ENCODE results near the gene PROX1.

DNA sequence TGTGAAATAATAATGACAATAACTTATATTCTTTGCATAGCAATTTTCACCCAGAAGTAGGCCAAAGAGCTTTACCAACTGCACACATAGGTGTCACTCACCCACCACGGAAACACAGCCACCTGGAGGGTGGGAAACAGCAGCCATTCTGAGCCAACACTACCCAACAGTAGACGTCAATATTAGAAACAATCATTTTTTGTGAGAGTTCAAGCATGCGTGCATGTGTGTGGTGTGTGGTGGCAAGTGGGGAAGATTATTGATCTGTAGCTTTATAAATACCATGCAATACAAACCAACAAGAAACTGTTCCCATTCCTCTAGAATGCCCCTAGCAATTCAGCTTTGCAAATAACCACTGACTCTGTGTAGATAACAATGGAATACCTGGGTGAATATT is 19.1 kb downstream of the PROX1 start:
- TF ChIP-seq, protein P1, sequence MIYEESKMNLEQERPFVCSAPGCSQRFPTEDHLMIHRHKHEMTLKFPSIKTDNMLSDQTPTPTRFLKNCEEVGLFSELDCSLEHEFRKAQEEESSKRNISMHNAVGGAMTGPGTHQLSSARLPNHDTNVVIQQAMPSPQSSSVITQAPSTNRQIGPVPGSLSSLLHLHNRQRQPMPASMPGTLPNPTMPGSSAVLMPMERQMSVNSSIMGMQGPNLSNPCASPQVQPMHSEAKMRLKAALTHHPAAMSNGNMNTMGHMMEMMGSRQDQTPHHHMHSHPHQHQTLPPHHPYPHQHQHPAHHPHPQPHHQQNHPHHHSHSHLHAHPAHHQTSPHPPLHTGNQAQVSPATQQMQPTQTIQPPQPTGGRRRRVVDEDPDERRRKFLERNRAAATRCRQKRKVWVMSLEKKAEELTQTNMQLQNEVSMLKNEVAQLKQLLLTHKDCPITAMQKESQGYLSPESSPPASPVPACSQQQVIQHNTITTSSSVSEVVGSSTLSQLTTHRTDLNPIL (CRISPR knock-in tag; IDR thresholded peaks at IDR 0.05; ENCODE audit: low read depth): no peak
- no peak for TF ChIP-seq SNAI2 (CRISPR knock-in tag; IDR thresholded peaks at IDR 0.05)
- TF ChIP-seq BACH2 (CRISPR knock-in tag; IDR thresholded peaks at IDR 0.05; ENCODE audit: borderline replicate concordance): no peak
- no peak for TF ChIP-seq ZFP3 (CRISPR knock-in tag; IDR thresholded peaks at IDR 0.05)
- TF ChIP-seq RARB (CRISPR knock-in tag; IDR thresholded peaks at IDR 0.05): no peak
- no peak for TF ChIP-seq GLIS3 (CRISPR knock-in tag; IDR thresholded peaks at IDR 0.05)
- no peak for TF ChIP-seq ZNF70 (CRISPR knock-in tag; IDR thresholded peaks at IDR 0.05)
- TF ChIP-seq ARNTL (CRISPR knock-in tag; IDR thresholded peaks at IDR 0.05; ENCODE audit: borderline replicate concordance, low read depth): no peak
- TF ChIP-seq ISL1 (CRISPR knock-in tag; IDR thresholded peaks at IDR 0.05): no peak
- no peak for TF ChIP-seq CSDC2 (CRISPR knock-in tag; IDR thresholded peaks at IDR 0.05)
- TF ChIP-seq TCF4 (CRISPR knock-in tag; IDR thresholded peaks at IDR 0.05; ENCODE audit: borderline replicate concordance): no peak
